NT2/D1 (cell line): ENCODE measurements around the gene SMARCE1.

Experiments
- SUZ12 ChIP-seq: IDR thresholded peaks from 2 replicates; pipeline ENCODE4 v1.6.1; 2011; ENCODE audit not compliant: insufficient read length, insufficient read depth; ENCODE audit errors: extremely low read depth
- ZNF274 ChIP-seq: IDR thresholded peaks from 2 replicates; pipeline ENCODE4 v1.6.1; 2011; ENCODE audit warnings: mild to moderate bottlenecking, low read depth, low read length

DNA sequence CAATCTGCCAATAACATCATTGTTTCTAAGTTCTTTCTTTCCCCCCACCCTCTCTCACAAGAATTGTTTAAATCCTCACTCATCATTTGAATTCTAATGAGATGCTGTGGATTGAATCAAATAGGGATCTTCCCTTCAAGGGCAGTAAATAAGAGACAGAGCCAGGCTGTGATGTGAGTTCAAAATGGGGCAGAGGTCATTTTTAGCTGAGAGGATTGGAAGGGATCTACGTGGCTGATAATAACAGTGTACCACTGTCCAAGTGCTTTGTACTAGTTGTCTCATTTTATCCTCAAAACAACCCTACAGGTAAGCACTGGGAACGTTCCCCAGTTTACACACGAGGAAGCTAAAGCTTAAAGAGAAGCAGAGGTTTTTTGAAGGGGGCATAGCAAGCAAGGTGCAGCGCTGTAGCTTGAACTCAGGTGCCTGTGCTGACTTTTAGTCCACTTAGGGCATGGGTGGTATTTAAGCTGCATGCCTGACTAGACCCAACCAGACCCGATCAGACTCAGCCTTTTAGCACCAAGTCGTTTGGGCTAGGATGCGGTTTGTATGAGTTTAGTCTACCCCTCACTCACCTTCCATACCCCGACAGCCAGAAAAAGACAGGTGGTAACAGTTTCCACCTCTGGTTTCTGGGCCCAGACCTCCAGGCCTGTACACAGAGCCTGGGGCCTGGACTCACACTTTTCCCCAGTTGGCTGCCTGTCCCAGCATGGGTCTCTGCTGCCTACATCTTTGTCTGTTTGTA, 43.1 kb downstream of the SMARCE1 start:
- no peak for TF ChIP-seq ZNF274
- TF ChIP-seq SUZ12, result no peak
